Measurements from ENCODE around the gene IL11.
"Not testable (repeated sequence)": the region's sequence is repeated elsewhere in the genome, so short reads cannot be mapped to it uniquely, and the experiment has no call there.

Gene IL11

DNA sequence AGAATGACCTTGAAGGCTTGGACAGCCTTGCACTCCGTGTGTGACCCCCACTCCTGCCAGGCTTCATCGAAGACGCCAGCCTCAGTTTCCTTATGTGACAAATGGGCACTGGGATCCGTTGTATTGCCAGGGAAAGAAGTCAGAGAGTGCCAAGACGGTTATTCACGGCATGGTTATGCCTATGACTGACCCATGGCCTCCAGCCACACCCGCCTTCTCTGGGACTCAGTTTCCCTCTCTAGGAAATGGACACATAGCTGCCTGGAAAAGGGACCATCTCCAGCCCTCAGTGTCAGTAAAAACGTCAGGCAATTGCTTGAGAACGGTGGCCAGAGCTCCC lies 38.2 kb upstream of the IL11 start:
- TF ChIP-seq, protein P1, sequence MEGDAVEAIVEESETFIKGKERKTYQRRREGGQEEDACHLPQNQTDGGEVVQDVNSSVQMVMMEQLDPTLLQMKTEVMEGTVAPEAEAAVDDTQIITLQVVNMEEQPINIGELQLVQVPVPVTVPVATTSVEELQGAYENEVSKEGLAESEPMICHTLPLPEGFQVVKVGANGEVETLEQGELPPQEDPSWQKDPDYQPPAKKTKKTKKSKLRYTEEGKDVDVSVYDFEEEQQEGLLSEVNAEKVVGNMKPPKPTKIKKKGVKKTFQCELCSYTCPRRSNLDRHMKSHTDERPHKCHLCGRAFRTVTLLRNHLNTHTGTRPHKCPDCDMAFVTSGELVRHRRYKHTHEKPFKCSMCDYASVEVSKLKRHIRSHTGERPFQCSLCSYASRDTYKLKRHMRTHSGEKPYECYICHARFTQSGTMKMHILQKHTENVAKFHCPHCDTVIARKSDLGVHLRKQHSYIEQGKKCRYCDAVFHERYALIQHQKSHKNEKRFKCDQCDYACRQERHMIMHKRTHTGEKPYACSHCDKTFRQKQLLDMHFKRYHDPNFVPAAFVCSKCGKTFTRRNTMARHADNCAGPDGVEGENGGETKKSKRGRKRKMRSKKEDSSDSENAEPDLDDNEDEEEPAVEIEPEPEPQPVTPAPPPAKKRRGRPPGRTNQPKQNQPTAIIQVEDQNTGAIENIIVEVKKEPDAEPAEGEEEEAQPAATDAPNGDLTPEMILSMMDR (IDR thresholded peaks at IDR 0.05), result no peak
- H3K4me3 ChIP-seq, result peak overlapping the region; percentile 72 to 92
- peak overlapping the region; percentile 97 for H3K27ac ChIP-seq
- intact Hi-C loops (cut with DNase I; ENCODE audit: low total_unique reads), result loop anchor here (10.0 kb wide), 1 partner anchor 226 kb away; no protein-coding TSS in a partner anchor
- no peaks in the 10 kb centered on the region for H3K27me3 ChIP-seq
- H3K36me3 ChIP-seq, result peaks cover 9 to 26% (median 21%) of the 10 kb centered on the region in 3 donors
- H3K4me1 ChIP-seq, result peaks cover 8 to 24% (median 16%) of the 10 kb centered on the region in 4 donors
- no peaks in the 10 kb centered on the region for H3K9me3 ChIP-seq
- DNase-seq, result no peak

DNA sequence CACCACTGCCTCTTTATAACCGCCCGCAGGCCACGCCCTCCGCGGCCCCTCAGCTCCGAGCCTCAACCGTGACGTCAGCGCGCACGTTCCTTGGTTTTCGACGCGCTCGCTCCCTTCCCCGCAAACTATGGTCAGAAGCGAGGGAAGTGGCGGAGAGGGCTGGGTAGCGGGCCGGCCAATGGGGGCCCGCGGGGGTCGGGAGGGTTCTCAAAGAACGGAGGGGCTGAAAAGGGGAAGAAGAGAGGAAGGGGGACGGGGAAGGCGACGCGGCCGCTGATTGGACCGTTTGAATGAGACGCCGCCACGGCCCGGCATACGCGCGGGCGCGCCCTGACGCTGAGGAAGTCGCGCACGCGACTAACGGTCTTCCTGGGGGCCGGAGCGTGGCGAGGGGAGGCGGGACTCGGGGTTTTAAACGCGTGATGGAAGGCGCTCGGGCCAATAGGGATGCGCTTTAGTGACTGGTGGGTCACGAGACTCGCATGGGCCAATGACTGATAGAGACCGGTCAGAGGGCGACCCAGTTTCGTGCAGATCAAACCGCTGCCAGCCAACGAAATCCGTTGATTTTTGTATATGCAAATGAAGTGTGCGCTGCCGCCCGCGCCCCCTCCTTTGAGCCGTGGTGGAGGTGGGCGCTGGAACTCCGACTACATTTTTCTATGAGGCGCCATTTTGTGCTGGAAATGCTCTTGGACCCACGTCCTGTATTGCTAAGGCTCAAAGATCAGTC lies 37.7 kb upstream of the IL11 start:
- intact Hi-C loops (cut with DNase I; ENCODE audit: low total_unique reads), result loop anchor here (10.0 kb wide), 1 partner anchor 227 kb away; no protein-coding TSS in a partner anchor

DNA sequence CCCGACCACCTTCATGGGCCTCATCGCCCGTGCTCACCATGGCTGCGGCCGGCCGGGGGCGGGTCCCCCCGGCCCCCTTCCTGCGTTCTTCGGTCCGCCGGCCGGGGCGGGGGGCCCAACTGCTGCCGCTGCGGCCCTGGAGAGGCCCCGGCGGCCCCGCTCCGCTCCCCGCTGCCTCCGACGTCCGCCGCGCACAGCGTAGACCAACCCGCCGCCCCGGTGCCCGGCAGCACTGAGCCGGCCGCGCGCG lies 37.2 kb upstream of the IL11 start, which contains the start of gene UBE2S:
Gene UBE2S, minus strand, starts transcription at position 239 of the 250 bp plus-strand sequence. Its CDS starts 199 bp downstream, at position 40.
- not testable (repeated sequence) for H3K9me3 ChIP-seq, DNase-seq, H3K27me3 ChIP-seq
- Histone ChIP-seq H3K4me1 (peaks cover 8 to 24% (median 16%) of the 10 kb centered on the region in 4 donors), H3K4me3 (peak within 1 kb of the TSS; percentile 72 to 92), H3K36me3 (peaks cover 15 to 36% (median 32%) of the 10 kb centered on the region in 3 donors), H3K27ac (peak within 1 kb of the TSS; percentile 97)
- intact Hi-C loops (cut with DNase I; ENCODE audit: low total_unique reads), result loop anchor here (10.0 kb wide), 1 partner anchor 227 kb away; no protein-coding TSS in a partner anchor

More for the DNA sequence above, 37.7 kb upstream of the IL11 start:
- DNase-seq, result peak; percentile 98 to 99
- H3K9me3 ChIP-seq, result no peaks in the 10 kb centered on the region
- peaks cover 8 to 24% (median 16%) of the 10 kb centered on the region in 4 donors for H3K4me1 ChIP-seq
- H3K36me3 ChIP-seq, result peaks cover 12 to 31% (median 27%) of the 10 kb centered on the region in 3 donors
- TF ChIP-seq, protein P1 (IDR thresholded peaks at IDR 0.05), result no peak
- peak overlapping the region; percentile 72 to 92 for H3K4me3 ChIP-seq
- peak overlapping the region; percentile 97 for H3K27ac ChIP-seq
- H3K27me3 ChIP-seq, result no peaks in the 10 kb centered on the region

DNA sequence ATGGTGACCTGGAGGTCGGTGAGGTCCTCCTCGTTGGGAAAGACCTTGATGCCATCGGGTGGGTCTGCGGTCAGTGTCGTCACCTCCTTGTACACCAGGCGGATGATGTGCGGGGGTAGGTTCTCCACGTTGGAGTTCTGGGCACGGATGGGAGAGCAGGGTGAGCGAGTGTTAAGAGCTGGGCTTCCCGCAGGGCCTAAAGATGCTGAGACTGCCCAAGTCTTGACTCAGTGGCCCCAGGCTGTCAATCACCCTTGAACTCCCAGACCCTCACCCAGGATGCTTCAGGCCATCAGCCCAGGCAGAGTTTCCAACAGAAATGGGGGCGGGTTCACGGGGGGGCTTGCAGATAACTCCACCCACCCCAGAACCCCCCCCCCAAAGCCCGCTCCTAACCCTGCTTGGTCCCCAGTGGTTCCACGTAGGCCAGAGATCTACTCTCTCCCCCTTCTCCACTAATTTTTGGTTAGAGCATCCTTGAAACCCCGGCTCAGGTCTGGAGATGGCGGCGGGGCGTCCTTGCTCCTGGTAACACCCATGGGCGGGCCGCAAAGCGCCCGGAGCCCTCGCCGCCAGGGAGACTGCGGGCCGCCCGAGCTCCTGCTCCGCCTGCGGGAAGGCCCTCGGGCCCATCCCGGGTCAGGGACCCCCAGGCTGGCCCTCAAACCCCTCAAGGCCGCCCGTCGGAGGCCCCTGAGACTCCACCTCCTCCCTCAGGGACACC lies 36.7 kb upstream of the IL11 start:
- peak overlapping the region; percentile 97 for H3K27ac ChIP-seq
- no peaks in the 10 kb centered on the region for H3K27me3 ChIP-seq
- H3K36me3 ChIP-seq, result peaks cover 16 to 41% (median 36%) of the 10 kb centered on the region in 3 donors
- TF ChIP-seq, protein P1 (IDR thresholded peaks at IDR 0.05), result no peak
- peaks cover 8 to 24% (median 16%) of the 10 kb centered on the region in 4 donors for H3K4me1 ChIP-seq
- peak overlapping the region; percentile 72 to 92 for H3K4me3 ChIP-seq
- H3K9me3 ChIP-seq, result no peaks in the 10 kb centered on the region
- intact Hi-C loops (cut with DNase I; ENCODE audit: low total_unique reads), result loop anchor here (10.0 kb wide), 1 partner anchor 228 kb away; no protein-coding TSS in a partner anchor
- DNase-seq, result peak in 1 of 2 donors; percentile 69

DNA sequence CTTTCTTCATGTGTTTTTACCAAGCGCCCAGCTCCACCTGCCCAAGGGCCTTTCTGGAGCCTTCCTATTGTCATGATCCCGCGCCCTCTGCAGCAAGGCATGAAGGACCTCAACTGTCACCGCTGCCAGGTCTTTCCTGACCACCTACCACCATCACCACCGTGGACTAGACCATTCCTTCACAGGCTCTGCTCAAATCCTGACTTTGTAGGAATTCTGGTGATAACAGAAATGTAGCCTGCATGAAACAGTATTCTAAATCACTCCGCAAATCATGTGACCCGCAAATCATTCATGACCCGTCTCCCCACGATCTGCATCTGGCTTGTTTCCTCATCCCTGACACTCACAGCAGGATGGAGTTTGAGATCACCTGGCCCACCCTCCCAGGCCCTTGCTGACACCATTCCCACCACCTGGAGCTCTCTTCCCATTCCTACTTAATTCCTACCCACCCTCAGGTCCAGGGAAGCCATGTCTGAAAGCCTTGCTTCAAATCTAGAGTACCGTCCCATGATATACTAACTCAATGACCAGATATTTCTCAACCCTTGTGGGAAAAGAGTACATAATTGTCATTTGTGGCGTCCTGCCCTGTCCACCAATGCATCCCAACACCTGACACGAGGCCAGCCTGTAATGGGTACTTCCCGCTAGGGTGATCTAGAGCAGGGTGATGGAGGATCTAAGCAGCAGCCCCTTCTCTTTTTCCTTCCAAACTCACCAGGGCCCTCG lies 36.0 kb upstream of the IL11 start:
- Histone ChIP-seq H3K4me3 (peak overlapping the region; percentile 72 to 92), H3K27me3 (no peaks in the 10 kb centered on the region), H3K27ac (peak overlapping the region in 1 of 2 donors; percentile 97), H3K4me1 (peaks cover 8 to 24% (median 16%) of the 10 kb centered on the region in 4 donors), H3K9me3 (no peaks in the 10 kb centered on the region), H3K36me3 (peaks cover 16 to 48% (median 44%) of the 10 kb centered on the region in 3 donors)
- intact Hi-C loops (cut with DNase I; ENCODE audit: low total_unique reads), result loop anchor here (10.0 kb wide), 1 partner anchor 229 kb away; no protein-coding TSS in a partner anchor
- DNase-seq, result no peak
- TF ChIP-seq, protein P1 (IDR thresholded peaks at IDR 0.05), result no peak

Measured in tibial artery (tissue), 4 donors.